VCaP (cell line): ENCODE results near the gene APOA1.
"Not testable (repeated sequence)": the region's sequence is repeated elsewhere in the genome, so short reads cannot be mapped to it uniquely, and the experiment has no call there.

Source experiments
- H3K27ac ChIP-seq: fragments of 450-650 bp; 2 replicates; pipeline ENCODE4 v1.5.1; 2017
- TF ChIP-seq, protein P1 (sequence below): fragments of 450-650 bp; conservative IDR thresholded peaks from 2 replicates; pipeline ENCODE4 v1.5.1; 2017; ENCODE audit warnings: mild to moderate bottlenecking, moderate library complexity

The APOA1 gene

DNA sequence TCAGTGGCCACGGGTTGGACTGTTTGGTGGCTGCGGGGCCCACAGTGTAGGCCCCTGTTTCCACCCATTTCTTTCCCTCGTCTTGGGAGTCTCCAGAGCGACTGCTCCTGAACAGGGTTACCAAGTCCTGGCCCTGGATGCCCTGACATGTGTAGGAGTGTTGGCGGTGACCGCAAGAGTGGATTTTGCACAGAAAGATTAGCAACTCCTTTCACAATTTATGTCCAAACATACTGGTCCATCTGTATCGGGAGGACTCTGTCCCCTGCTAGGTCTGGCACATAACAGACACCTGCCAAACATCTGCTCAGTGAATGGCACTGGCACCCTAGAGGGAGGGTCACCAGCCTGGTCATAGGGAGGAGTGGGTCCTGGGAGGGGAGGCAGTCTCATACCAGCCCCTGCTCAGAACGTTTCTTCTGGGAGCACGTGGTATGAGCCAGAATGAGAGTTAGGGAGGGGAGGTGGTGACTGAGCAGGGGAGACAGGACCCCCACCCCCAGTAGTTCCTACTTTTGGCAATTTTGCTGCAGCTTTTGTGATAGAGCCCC lies 3.4 kb upstream of the APOA1 start:
- TF ChIP-seq, protein P1, sequence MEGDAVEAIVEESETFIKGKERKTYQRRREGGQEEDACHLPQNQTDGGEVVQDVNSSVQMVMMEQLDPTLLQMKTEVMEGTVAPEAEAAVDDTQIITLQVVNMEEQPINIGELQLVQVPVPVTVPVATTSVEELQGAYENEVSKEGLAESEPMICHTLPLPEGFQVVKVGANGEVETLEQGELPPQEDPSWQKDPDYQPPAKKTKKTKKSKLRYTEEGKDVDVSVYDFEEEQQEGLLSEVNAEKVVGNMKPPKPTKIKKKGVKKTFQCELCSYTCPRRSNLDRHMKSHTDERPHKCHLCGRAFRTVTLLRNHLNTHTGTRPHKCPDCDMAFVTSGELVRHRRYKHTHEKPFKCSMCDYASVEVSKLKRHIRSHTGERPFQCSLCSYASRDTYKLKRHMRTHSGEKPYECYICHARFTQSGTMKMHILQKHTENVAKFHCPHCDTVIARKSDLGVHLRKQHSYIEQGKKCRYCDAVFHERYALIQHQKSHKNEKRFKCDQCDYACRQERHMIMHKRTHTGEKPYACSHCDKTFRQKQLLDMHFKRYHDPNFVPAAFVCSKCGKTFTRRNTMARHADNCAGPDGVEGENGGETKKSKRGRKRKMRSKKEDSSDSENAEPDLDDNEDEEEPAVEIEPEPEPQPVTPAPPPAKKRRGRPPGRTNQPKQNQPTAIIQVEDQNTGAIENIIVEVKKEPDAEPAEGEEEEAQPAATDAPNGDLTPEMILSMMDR, result no peak
- H3K27ac ChIP-seq, result no peak overlapping the region

DNA sequence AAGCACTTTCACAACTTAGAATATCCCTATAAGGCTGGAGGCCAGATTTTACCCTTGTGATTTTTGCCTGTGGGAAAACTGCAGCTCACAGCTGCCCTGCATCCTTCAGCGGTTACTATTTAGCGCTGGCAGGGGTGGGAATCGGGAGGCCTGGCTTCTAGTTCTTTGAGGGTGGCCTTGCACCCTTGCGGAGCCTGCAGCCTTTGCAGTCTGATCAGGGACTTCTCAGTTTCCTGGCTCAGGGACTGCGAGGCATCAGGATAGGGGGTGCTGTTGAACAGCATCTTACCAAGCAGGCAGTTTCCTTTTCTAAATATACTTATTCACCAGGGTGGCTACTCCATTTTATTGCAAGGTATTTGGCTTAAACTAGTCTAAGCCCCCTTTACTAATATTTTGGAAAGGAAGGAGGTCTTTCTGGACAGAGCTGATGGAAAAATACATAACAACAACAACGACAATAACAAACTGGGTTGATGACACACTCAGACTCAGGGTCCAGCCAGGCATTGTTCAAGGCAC lies 2.9 kb upstream of the APOA1 start:
- TF ChIP-seq, protein P1, result no peak
- H3K27ac ChIP-seq, result no peak overlapping the region

DNA sequence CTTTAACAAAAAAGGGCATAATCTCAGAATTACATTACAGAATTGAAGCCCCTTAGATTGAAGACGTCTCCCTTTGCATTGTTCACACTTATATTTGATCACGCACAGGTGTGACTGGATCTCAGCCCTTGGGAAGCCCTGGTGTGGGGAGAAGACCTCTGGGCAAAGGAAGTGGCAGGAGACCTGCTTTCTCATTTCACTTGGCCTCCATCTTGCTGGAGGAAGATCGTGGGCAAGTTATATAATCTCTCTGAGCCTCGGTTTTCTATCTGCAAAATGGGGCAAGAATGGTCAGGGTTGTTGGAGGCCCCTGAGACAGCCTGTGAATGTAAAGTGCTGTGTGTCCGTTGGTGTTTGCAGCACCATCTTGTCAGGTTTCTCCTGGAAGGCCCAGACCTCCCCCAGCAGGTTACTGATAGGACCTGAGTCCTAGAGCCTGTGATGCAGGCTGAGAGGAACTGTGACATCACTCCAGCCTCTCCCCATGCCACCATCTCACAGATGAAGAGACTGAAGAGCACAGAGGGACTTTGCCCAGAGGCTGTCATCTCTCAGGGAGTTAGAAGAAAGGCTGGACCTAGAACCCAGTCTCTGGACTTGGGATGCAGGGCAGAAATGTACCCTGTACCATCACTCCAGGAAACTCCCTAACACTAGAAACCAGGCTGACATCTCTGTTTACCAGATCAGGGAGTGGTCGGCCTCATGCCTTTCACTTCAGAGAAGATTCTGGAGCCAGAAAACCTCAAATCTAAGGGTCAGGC lies 1.1 kb upstream of the APOA1 start:
- H3K27ac ChIP-seq, result no peak overlapping the region
- TF ChIP-seq, protein P1, result no peak

DNA sequence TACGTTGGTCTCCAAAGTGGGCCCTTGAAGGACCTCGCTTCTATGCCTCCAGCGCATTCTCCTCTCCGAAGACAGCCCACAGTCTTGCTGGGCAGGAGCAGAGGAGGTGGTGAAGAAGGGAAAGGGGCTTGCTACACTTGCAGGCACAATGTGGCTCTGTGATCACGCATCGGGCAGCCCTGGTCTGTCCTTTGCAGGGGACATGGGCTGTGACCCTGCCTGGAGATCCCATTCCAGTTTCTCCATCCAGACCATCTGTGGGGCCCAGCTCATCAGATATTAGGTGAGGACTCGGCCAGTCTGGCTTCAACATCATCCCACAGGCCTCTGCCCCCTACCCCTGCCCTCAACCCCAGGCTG lies 810 bp downstream of the APOA1 start:
- TF ChIP-seq, protein P1, result no peak
- H3K27ac ChIP-seq, result peak overlapping the region; percentile 69

DNA sequence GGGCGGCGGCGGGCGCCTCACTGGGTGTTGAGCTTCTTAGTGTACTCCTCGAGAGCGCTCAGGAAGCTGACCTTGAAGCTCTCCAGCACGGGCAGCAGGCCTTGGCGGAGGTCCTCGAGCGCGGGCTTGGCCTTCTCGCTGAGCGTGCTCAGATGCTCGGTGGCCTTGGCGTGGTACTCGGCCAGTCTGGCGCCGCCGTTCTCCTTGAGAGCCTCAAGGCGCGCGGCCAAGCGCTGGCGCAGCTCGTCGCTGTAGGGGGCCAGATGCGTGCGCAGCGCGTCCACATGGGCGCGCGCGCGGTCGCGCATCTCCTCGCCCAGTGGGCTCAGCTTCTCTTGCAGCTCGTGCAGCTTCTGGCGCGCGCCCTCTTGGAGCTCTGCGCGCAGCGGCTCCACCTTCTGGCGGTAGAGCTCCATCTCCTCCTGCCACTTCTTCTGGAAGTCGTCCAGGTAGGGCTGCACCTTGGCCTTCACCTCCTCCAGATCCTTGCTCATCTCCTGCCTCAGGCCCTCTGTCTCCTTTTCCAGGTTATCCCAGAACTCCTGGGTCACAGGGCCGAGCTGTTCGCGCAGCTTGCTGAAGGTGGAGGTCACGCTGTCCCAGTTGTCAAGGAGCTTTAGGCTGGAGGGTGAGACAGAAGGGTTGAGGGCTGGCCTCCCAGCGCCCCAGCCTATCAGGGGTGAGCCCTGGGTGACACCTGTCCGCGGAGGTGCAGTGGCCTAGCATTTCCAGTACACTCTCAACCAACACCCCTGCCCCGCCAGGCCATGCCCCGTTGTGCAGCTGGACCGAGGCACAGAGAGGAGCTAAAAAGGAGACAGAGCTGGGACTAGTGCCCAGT lies 1.4 kb downstream of the APOA1 start:
- H3K27ac ChIP-seq, result peak overlapping the region; percentile 69
- TF ChIP-seq, protein P1, result peak; percentile 91

DNA sequence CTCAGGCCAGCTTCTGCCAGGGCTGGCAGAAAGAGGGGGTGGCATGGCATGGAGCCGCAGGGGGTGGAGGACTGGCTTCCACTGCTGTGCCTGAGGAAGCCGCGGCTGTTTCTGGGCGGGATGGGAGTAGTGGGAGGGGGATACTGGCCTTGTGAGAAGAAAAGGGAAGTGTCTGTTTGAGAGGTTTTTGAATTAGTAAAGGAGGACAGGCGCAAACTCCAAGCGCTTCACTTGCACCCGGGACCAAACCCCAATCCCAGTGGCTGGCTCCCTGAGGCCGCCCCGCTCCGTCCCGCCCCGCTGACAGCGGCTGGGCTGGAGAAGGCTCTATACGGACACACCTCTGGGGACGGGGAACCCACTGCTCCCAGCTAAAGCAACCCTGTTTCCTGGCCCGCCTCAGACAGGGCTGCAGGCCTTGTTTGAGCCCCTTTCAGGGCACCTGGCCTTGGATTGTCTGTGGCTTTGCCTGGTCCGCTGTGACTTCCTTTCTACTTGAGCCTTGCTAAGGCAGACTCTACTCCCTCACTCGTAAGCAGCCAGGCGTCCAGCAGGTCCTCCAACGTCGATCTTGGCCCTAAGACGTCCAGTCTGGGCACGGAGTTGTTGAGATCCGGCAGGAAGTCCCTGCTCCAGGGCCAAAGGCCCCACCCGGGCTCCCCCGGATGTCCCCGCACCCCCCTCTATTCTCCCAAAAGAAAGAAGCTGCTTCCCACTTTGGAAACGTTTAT lies 2.2 kb downstream of the APOA1 start:
- TF ChIP-seq, protein P1, result no peak

DNA sequence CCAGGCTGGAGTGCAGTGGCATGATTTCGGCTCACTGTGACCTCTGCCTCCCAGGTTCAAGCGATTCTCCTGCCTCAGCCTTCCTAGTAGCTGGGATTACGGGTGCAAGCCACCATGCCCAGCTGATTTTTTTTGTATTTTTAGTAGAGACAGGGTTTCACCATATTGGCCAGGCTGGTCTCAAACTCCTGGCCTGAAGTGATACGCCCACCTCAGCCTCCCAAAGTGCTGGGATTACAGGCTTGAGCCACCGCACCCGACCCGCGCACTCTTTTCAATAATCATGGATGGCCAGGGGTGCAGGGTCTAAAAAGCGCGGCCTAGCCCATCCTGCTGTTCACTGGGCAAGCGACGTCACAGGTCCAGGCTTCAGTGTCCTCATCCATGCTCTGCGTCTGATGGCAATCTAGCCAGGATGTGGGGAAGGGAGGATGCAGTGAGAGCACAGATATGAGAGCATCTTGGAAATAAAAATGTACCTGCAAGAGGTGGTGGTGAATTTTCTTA lies 2.8 kb downstream of the APOA1 start:
- H3K27ac ChIP-seq, result not testable (repeated sequence)

More for the DNA sequence above, 2.2 kb downstream of the APOA1 start:
- H3K27ac ChIP-seq, result peak overlapping the region; percentile 69
